ENCODE results near the gene OSBPL5. TPM values are rescaled to one million over a fixed set of nuclear protein-coding genes. Genes with fewer than 3 reads are reported as not detected.

The OSBPL5 gene
- total RNA-seq, 4 donors from 2014 or later, result 37.3 to 211 (median 105) TPM

- intact Hi-C loops (cut with DNase I; ENCODE audit: low total_unique reads) (no loop called here), in situ Hi-C loops (cut with MboI; ENCODE audit: low pct_ligation_motif_present in 1 of 4, low pct_unique_long_range_greater_than_20kb in 1 of 4, low sequenced_read_pairs in 3 of 4) (loop anchor here in 2 of 4 donors (25.0 kb wide), 2 partner anchors 90 to 165 kb away; no protein-coding TSS in a partner anchor)
- no peak overlapping the region for H3K27ac ChIP-seq
- TF ChIP-seq EP300 (IDR thresholded peaks at IDR 0.05; ENCODE audit: low read depth) (no peak), POLR2A (IDR thresholded peaks at IDR 0.05) (no peak), POLR2AphosphoS5 (IDR thresholded peaks at IDR 0.05) (no peak)
- TF ChIP-seq, protein P1, sequence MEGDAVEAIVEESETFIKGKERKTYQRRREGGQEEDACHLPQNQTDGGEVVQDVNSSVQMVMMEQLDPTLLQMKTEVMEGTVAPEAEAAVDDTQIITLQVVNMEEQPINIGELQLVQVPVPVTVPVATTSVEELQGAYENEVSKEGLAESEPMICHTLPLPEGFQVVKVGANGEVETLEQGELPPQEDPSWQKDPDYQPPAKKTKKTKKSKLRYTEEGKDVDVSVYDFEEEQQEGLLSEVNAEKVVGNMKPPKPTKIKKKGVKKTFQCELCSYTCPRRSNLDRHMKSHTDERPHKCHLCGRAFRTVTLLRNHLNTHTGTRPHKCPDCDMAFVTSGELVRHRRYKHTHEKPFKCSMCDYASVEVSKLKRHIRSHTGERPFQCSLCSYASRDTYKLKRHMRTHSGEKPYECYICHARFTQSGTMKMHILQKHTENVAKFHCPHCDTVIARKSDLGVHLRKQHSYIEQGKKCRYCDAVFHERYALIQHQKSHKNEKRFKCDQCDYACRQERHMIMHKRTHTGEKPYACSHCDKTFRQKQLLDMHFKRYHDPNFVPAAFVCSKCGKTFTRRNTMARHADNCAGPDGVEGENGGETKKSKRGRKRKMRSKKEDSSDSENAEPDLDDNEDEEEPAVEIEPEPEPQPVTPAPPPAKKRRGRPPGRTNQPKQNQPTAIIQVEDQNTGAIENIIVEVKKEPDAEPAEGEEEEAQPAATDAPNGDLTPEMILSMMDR (IDR thresholded peaks at IDR 0.05), result no peak
- peaks cover 57% of the 10 kb centered on the region for H3K27me3 ChIP-seq
- no peaks in the 10 kb centered on the region for H3K9me3 ChIP-seq
- H3K4me3 ChIP-seq, result no peak overlapping the region
- 5% methylated on average over 13 of the region's 17 CpGs; no CpG with 5 or more reads in 1 of the 2 donors for WGBS, 2 donors (ENCODE audit: low coverage in 1 of 2)
- peaks cover 0 to 13% (median 7%) of the 10 kb centered on the region in 4 donors for H3K4me1 ChIP-seq
- H3K36me3 ChIP-seq, result no peaks in the 10 kb centered on the region
- peak; percentile 3 for DNase-seq
Measured at GRCh38 chr11:3202759-3203158, 37.6 kb upstream of the OSBPL5 start.

DNA sequence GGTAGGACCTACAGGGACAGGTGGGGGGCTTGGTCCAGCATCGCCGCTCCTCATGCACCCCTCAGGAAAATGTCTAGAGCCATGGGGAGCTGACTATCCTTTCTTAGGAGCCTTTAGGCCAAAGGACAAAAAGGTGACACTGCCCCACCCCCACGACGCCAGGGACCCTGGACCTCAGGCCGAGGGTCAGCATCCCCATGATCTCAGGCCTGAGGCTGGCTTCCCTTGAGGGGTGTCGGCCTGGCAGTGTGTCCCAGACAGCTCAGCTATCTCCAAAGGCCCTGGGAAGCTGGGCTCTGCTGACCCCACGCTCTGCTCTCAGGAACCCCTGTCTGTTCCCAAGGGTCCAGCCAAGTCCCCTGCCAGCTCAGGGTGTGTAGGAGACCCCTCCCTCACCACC, 37.2 kb upstream of the OSBPL5 start:
- peak; percentile 5 for DNase-seq
- peaks cover 58% of the 10 kb centered on the region for H3K27me3 ChIP-seq
- TF ChIP-seq POLR2AphosphoS5 (IDR thresholded peaks at IDR 0.05), result no peak
- TF ChIP-seq, protein P1 (IDR thresholded peaks at IDR 0.05), result no peak
- intact Hi-C loops (cut with DNase I; ENCODE audit: low total_unique reads) (no loop called here), in situ Hi-C loops (cut with MboI; ENCODE audit: low pct_ligation_motif_present in 1 of 4, low pct_unique_long_range_greater_than_20kb in 1 of 4, low sequenced_read_pairs in 3 of 4) (loop anchor here in 2 of 4 donors (25.0 kb wide), 2 partner anchors 90 to 165 kb away; no protein-coding TSS in a partner anchor)
- peaks cover 0 to 13% (median 7%) of the 10 kb centered on the region in 4 donors for H3K4me1 ChIP-seq
- 53% methylated on average over 5 of the region's 7 CpGs; no CpG with 5 or more reads in 1 of the 2 donors for WGBS, 2 donors (ENCODE audit: low coverage in 1 of 2)
- H3K27ac ChIP-seq, result no peak overlapping the region
- no peaks in the 10 kb centered on the region for H3K36me3 ChIP-seq
- no peak overlapping the region for H3K4me3 ChIP-seq
- H3K9me3 ChIP-seq, result no peaks in the 10 kb centered on the region

DNA sequence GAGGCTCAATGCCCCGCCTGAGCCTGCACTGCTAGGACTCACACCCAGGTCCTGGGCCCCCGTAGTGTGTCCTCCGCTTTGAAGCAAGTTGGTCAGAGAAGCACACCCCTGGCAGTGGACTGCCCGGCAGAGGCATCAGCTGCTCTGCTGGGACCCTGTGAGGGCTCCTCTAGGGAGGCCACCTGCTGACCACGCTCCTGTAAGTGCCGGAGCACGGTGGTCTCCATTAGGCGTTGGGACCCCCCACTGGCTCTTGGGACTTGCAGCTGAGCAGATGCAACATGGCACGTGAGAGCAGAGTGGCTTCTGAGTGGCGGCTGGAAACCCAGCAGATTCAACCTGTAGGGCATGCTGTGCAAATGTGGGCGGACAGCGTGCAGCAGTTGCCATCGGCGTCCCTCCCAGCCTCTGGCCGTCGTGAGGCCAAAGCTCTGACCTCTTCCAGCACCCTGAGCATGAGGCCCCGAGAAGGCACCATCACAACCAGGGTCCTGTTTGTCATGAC, 36.6 kb upstream of the OSBPL5 start:
- H3K4me1 ChIP-seq, result peaks cover 0 to 13% (median 7%) of the 10 kb centered on the region in 4 donors
- TF ChIP-seq, protein P1 (IDR thresholded peaks at IDR 0.05), result no peak
- no peak for TF ChIP-seq POLR2AphosphoS5 (IDR thresholded peaks at IDR 0.05)
- TF ChIP-seq POLR2A (IDR thresholded peaks at IDR 0.05), result no peak
- no peak for TF ChIP-seq EP300 (IDR thresholded peaks at IDR 0.05; ENCODE audit: low read depth)
- in situ Hi-C loops (cut with MboI; ENCODE audit: low pct_ligation_motif_present in 1 of 4, low pct_unique_long_range_greater_than_20kb in 1 of 4, low sequenced_read_pairs in 3 of 4) (loop anchor here in 2 of 4 donors (25.0 kb wide), 2 partner anchors 89 to 164 kb away; no protein-coding TSS in a partner anchor), intact Hi-C loops (cut with DNase I; ENCODE audit: low total_unique reads) (no loop called here)
- H3K9me3 ChIP-seq, result no peaks in the 10 kb centered on the region
- H3K27ac ChIP-seq, result no peak overlapping the region
- no peak overlapping the region for H3K4me3 ChIP-seq
- peaks cover 58% of the 10 kb centered on the region for H3K27me3 ChIP-seq
- DNase-seq, result peak; percentile 3
- no peaks in the 10 kb centered on the region for H3K36me3 ChIP-seq
- WGBS, 2 donors (ENCODE audit: low coverage in 1 of 2), result 79% methylated on average over 17 of the region's 17 CpGs; no CpG with 5 or more reads in 1 of the 2 donors

DNA sequence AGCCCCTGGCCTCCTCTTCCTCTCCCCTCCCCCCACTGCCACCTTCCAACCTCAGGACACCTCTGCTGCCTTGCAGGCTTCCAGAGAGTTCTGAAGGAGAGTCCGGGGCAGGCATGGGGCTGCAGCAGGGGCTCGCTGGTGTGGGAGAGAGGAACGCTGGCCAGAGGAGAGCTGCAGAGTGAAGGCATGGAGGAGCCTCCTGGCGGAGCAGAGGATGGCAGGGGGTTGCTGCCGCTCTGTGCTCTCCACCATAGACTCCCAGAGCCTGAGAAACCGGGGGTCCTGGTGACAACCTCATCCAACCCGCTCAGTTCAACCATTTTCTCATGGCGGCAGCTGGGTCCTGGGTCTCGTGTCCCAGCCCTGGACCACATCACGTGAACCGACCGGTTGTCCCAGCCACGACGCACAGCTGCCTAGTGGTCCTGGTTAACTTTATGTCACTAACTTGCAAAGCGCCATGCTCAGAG, 36.0 kb upstream of the OSBPL5 start:
- no peaks in the 10 kb centered on the region for H3K9me3 ChIP-seq
- TF ChIP-seq POLR2A (IDR thresholded peaks at IDR 0.05), result no peak
- no peak overlapping the region for H3K4me3 ChIP-seq
- H3K27me3 ChIP-seq, result peaks cover 58% of the 10 kb centered on the region
- no peaks in the 10 kb centered on the region for H3K36me3 ChIP-seq
- H3K27ac ChIP-seq, result no peak overlapping the region
- 71 to 92% methylated on average over 6 to 15 of the region's 15 CpGs for WGBS, 2 donors (ENCODE audit: low coverage in 1 of 2)
- in situ Hi-C loops (cut with MboI; ENCODE audit: low pct_ligation_motif_present in 1 of 4, low pct_unique_long_range_greater_than_20kb in 1 of 4, low sequenced_read_pairs in 3 of 4) (loop anchor here in 2 of 4 donors (25.0 kb wide), 2 partner anchors 89 to 164 kb away; no protein-coding TSS in a partner anchor), intact Hi-C loops (cut with DNase I; ENCODE audit: low total_unique reads) (no loop called here)
- H3K4me1 ChIP-seq, result peaks cover 0 to 13% (median 7%) of the 10 kb centered on the region in 4 donors
- no peak for DNase-seq
